Measurements from ENCODE around the gene IL4R. TPM values are rescaled to one million over a fixed set of nuclear protein-coding genes. Genes with fewer than 3 reads are reported as not detected.

Gene IL4R
- total RNA-seq, 1 experiment from 2014 or later = 28.6 TPM

- Histone ChIP-seq H3K14ac (ENCODE audit: insufficient read depth, low read length) (no peak overlapping the region), H3K79me1 (ENCODE audit: insufficient read depth, low read depth, low read length, poor library complexity, severe bottlenecking) (no peaks in the 10 kb centered on the region), H3K27me3 (ENCODE audit: insufficient read depth, low read length) (no peaks in the 10 kb centered on the region), H2BK20ac (ENCODE audit: low read depth, low read length, poor library complexity, severe bottlenecking) (no peak overlapping the region), H2BK5ac (ENCODE audit: insufficient read length, low read length) (no peak overlapping the region), H2AFZ (ENCODE audit: low read length) (no peak overlapping the region), H3K9ac (ENCODE audit: extremely low read depth, insufficient read length, low read length) (no peak overlapping the region), H3K79me2 (ENCODE audit: insufficient read depth, low read length) (no peaks in the 10 kb centered on the region), H3T11ph (ENCODE audit: low read length) (no peak overlapping the region), H4K91ac (ENCODE audit: insufficient read length, low read depth, low read length) (no peak overlapping the region), H4K8ac (replicated peaks; ENCODE audit: insufficient read length, low read depth, low read length) (no peak overlapping the region), H3K4me1 (ENCODE audit: insufficient read depth, low read length) (no peaks in the 10 kb centered on the region; the same call in 1 of the 2 replicates), H3K18ac (ENCODE audit: insufficient read length, low read depth, low read length) (no peak overlapping the region), H3K23ac (ENCODE audit: insufficient read length, low read depth, low read length) (no peak overlapping the region), H2BK120ac (ENCODE audit: low read depth, low read length, poor library complexity, severe bottlenecking) (no peak overlapping the region), H3K4me2 (ENCODE audit: insufficient read depth, insufficient read length, low read length) (no peak overlapping the region), H3K27ac (ENCODE audit: insufficient read length, low read depth, low read length) (no peak overlapping the region), H4K20me1 (ENCODE audit: control insufficient read depth, insufficient read depth, insufficient read length) (peaks cover 2% of the 10 kb centered on the region), H3K56ac (ENCODE audit: insufficient read length, low read depth, low read length) (no peak overlapping the region), H2BK15ac (ENCODE audit: low read depth, low read length) (no peak overlapping the region), H2AK5ac (ENCODE audit: insufficient read length, low read length) (no peak overlapping the region), H3K23me2 (ENCODE audit: insufficient read length, low read depth, low read length, poor library complexity, severe bottlenecking) (peaks cover 10% of the 10 kb centered on the region), H2BK12ac (ENCODE audit: insufficient read length, low read depth, low read length) (no peak overlapping the region), H3K4ac (ENCODE audit: low read depth, low read length) (no peak overlapping the region), H4K5ac (ENCODE audit: insufficient read length, low read depth, low read length) (no peak overlapping the region), H3K9me3 (ENCODE audit: control insufficient read depth, low read depth, low read length) (no peaks in the 10 kb centered on the region)
- Mint-ChIP-seq H3K27ac (no peak overlapping the region), H3K36me3 (ENCODE audit: insufficient read depth in 1 of 3, low read depth in 3 of 3) (peaks cover 0 to 7% (median 5%) of the 10 kb centered on the region in 3 experiments; a peak in 4 of 7 replicates), H3K9me3 (peaks cover 6 to 8% of the 10 kb centered on the region in 2 experiments; a peak in 3 of 5 replicates), H3K4me1 (peaks cover 7 to 14% of the 10 kb centered on the region in 2 experiments), H3K27me3 (ENCODE audit: low read depth) (peaks cover 28% of the 10 kb centered on the region), H3K4me3 (no peak overlapping the region)
- WGBS (ENCODE audit: extremely low coverage, insufficient read length, low lambda C conversion rate) = no CpG with 5 or more reads among the region's 16 CpGs
- no peak for DNase-seq
- no peak for TF ChIP-seq CTCF (conservative IDR thresholded peaks at IDR 0.05)
These were observed 3.0 kb upstream of the IL4R start for GRCh38 chr16:27310576-27311447.
